ENCODE measurements around the gene PCDHA12.

PCDHA12 gene

GRCh38 chr5:140855772-140856674, 19.1 kb upstream of the PCDHA12 start, which contains the start of gene PCDHA10:
Gene PCDHA10, plus strand, starts transcription at chr5:140855897. Its CDS starts 152 bp downstream, at chr5:140856049.
- Histone ChIP-seq H3K36me3 (ENCODE audit: control insufficient read depth in 4 of 4, insufficient read depth in 4 of 4, low read length in 3 of 4) (no peaks in the 10 kb centered on the region), H3K4me3 (ENCODE audit: control insufficient read depth in 1 of 7, extremely low read depth in 1 of 7, insufficient read depth in 4 of 7, low read depth in 2 of 7, low read length in 6 of 7) (peak within 1 kb of the TSS in 1 of 7 experiments; percentile 6), H3K27ac (ENCODE audit: insufficient read depth in 1 of 2, low read depth in 1 of 2, low read length in 2 of 2, poor library complexity in 1 of 2, severe bottlenecking in 2 of 2) (no peak within 1 kb of the TSS), H3K4me1 (ENCODE audit: control extremely low read depth in 1 of 4, control insufficient read depth in 4 of 4, insufficient read depth in 4 of 4, low read length in 3 of 4) (no peaks in the 10 kb centered on the region), H3K27me3 (replicated peaks in 2 of 5; ENCODE audit: control insufficient read depth in 4 of 5, insufficient read depth in 5 of 5, low read length in 4 of 5) (peaks cover 0 to 18% (median 3%) of the 10 kb centered on the region in 5 experiments), H3K9me3 (ENCODE audit: control extremely low read depth in 1 of 5, control insufficient read depth in 4 of 5, insufficient read depth in 2 of 5, low read depth in 1 of 5, low read length in 4 of 5) (peaks cover 7 to 36% (median 27%) of the 10 kb centered on the region in 5 experiments)
- ChIA-PET CTCF (no interaction called here), POLR2A (no interaction called here)
- DNase-seq: peak in 2 of 3 donors; percentile 18 to 19
- 23% methylated on average over 18 of the region's 44 CpGs for WGBS (ENCODE audit: insufficient coverage)

GRCh38 chr5:140857177-140857986, 17.7 kb upstream of the PCDHA12 start:
- POLR2A ChIA-PET: no interaction called here

GRCh38 chr5:140857987-140858240, 17.2 kb upstream of the PCDHA12 start:
- ChIA-PET CTCF (no interaction called here), POLR2A (no interaction called here)
- Histone ChIP-seq H3K4me3 (ENCODE audit: control insufficient read depth in 1 of 7, extremely low read depth in 1 of 7, insufficient read depth in 4 of 7, low read depth in 2 of 7, low read length in 6 of 7) (no peak overlapping the region), H3K4me1 (ENCODE audit: control extremely low read depth in 1 of 4, control insufficient read depth in 4 of 4, insufficient read depth in 4 of 4, low read length in 3 of 4) (no peaks in the 10 kb centered on the region), H3K27me3 (replicated peaks in 2 of 5; ENCODE audit: control insufficient read depth in 4 of 5, insufficient read depth in 5 of 5, low read length in 4 of 5) (peaks cover 2 to 26% (median 7%) of the 10 kb centered on the region in 5 experiments), H3K36me3 (ENCODE audit: control insufficient read depth in 4 of 4, insufficient read depth in 4 of 4, low read length in 3 of 4) (no peaks in the 10 kb centered on the region), H3K27ac (ENCODE audit: insufficient read depth in 1 of 2, low read depth in 1 of 2, low read length in 2 of 2, poor library complexity in 1 of 2, severe bottlenecking in 2 of 2) (no peak overlapping the region), H3K9me3 (ENCODE audit: control extremely low read depth in 1 of 5, control insufficient read depth in 4 of 5, insufficient read depth in 2 of 5, low read depth in 1 of 5, low read length in 4 of 5) (peaks cover 7 to 50% (median 45%) of the 10 kb centered on the region in 5 experiments)
- 51% methylated on average over 22 of the region's 22 CpGs for WGBS (ENCODE audit: insufficient coverage)
- no peak for DNase-seq

More at GRCh38 chr5:140857177-140857986, 17.7 kb upstream of the PCDHA12 start:
- Histone ChIP-seq H3K9me3 (ENCODE audit: control extremely low read depth in 1 of 5, control insufficient read depth in 4 of 5, insufficient read depth in 2 of 5, low read depth in 1 of 5, low read length in 4 of 5) (peaks cover 7 to 45% (median 39%) of the 10 kb centered on the region in 5 experiments), H3K27ac (ENCODE audit: insufficient read depth in 1 of 2, low read depth in 1 of 2, low read length in 2 of 2, poor library complexity in 1 of 2, severe bottlenecking in 2 of 2) (no peak overlapping the region), H3K4me1 (ENCODE audit: control extremely low read depth in 1 of 4, control insufficient read depth in 4 of 4, insufficient read depth in 4 of 4, low read length in 3 of 4) (no peaks in the 10 kb centered on the region), H3K4me3 (ENCODE audit: control insufficient read depth in 1 of 7, extremely low read depth in 1 of 7, insufficient read depth in 4 of 7, low read depth in 2 of 7, low read length in 6 of 7) (no peak overlapping the region), H3K36me3 (ENCODE audit: control insufficient read depth in 4 of 4, insufficient read depth in 4 of 4, low read length in 3 of 4) (no peaks in the 10 kb centered on the region), H3K27me3 (replicated peaks in 2 of 5; ENCODE audit: control insufficient read depth in 4 of 5, insufficient read depth in 5 of 5, low read length in 4 of 5) (peaks cover 2 to 21% (median 3%) of the 10 kb centered on the region in 5 experiments)
- no peak for DNase-seq
- WGBS (ENCODE audit: insufficient coverage): 49% methylated on average over 84 of the region's 94 CpGs
- CTCF ChIA-PET: no interaction called here

GRCh38 chr5:140862441-140863295, 12.4 kb upstream of the PCDHA12 start:
- DNase-seq: no peak
- POLR2A ChIA-PET: no interaction called here

GRCh38 chr5:140868721-140869554, 6.2 kb upstream of the PCDHA12 start, which contains the start of gene PCDHA11:
Gene PCDHA11, plus strand, starts transcription at chr5:140868957. Its CDS starts 147 bp downstream, at chr5:140869104.
- Histone ChIP-seq H3K9me3 (ENCODE audit: control extremely low read depth in 1 of 5, control insufficient read depth in 4 of 5, insufficient read depth in 2 of 5, low read depth in 1 of 5, low read length in 4 of 5) (peaks cover 8 to 31% (median 25%) of the 10 kb centered on the region in 5 experiments), H3K36me3 (ENCODE audit: control insufficient read depth in 4 of 4, insufficient read depth in 4 of 4, low read length in 3 of 4) (no peaks in the 10 kb centered on the region), H3K4me3 (ENCODE audit: control insufficient read depth in 1 of 7, extremely low read depth in 1 of 7, insufficient read depth in 4 of 7, low read depth in 2 of 7, low read length in 6 of 7) (no peak within 1 kb of the TSS), H3K4me1 (ENCODE audit: control extremely low read depth in 1 of 4, control insufficient read depth in 4 of 4, insufficient read depth in 4 of 4, low read length in 3 of 4) (no peaks in the 10 kb centered on the region), H3K27ac (ENCODE audit: insufficient read depth in 1 of 2, low read depth in 1 of 2, low read length in 2 of 2, poor library complexity in 1 of 2, severe bottlenecking in 2 of 2) (no peak within 1 kb of the TSS), H3K27me3 (replicated peaks in 2 of 5; ENCODE audit: control insufficient read depth in 4 of 5, insufficient read depth in 5 of 5, low read length in 4 of 5) (peaks cover 4 to 27% (median 8%) of the 10 kb centered on the region in 5 experiments)
- 18% methylated on average over 30 of the region's 41 CpGs for WGBS (ENCODE audit: insufficient coverage)
- CTCF ChIA-PET: no interaction called here
- POLR2A ChIA-PET: no interaction called here
- DNase-seq: peak in 2 of 3 donors; percentile 7 to 9

More at GRCh38 chr5:140862441-140863295, 12.4 kb upstream of the PCDHA12 start:
- no peak overlapping the region for H3K4me3 ChIP-seq (ENCODE audit: control insufficient read depth in 1 of 7, extremely low read depth in 1 of 7, insufficient read depth in 4 of 7, low read depth in 2 of 7, low read length in 6 of 7)
- no peaks in the 10 kb centered on the region for H3K4me1 ChIP-seq (ENCODE audit: control extremely low read depth in 1 of 4, control insufficient read depth in 4 of 4, insufficient read depth in 4 of 4, low read length in 3 of 4)
- no peak overlapping the region for H3K27ac ChIP-seq (ENCODE audit: insufficient read depth in 1 of 2, low read depth in 1 of 2, low read length in 2 of 2, poor library complexity in 1 of 2, severe bottlenecking in 2 of 2)
- H3K9me3 ChIP-seq (ENCODE audit: control extremely low read depth in 1 of 5, control insufficient read depth in 4 of 5, insufficient read depth in 2 of 5, low read depth in 1 of 5, low read length in 4 of 5): peaks cover 2 to 29% (median 28%) of the 10 kb centered on the region in 5 experiments
- peaks cover 0 to 16% (median 4%) of the 10 kb centered on the region in 5 experiments for H3K27me3 ChIP-seq (replicated peaks in 2 of 5; ENCODE audit: control insufficient read depth in 4 of 5, insufficient read depth in 5 of 5, low read length in 4 of 5)
- CTCF ChIA-PET: no interaction called here
- H3K36me3 ChIP-seq (ENCODE audit: control insufficient read depth in 4 of 4, insufficient read depth in 4 of 4, low read length in 3 of 4): no peaks in the 10 kb centered on the region
- 41% methylated on average over 75 of the region's 76 CpGs for WGBS (ENCODE audit: insufficient coverage)

- 48% methylated on average over 5 of the region's 5 CpGs for WGBS (ENCODE audit: insufficient coverage)
- POLR2A ChIA-PET: no interaction called here
- Histone ChIP-seq H3K9me3 (ENCODE audit: control extremely low read depth in 1 of 5, control insufficient read depth in 4 of 5, insufficient read depth in 2 of 5, low read depth in 1 of 5, low read length in 4 of 5) (peaks cover 8 to 35% (median 25%) of the 10 kb centered on the region in 5 experiments), H3K4me1 (ENCODE audit: control extremely low read depth in 1 of 4, control insufficient read depth in 4 of 4, insufficient read depth in 4 of 4, low read length in 3 of 4) (no peaks in the 10 kb centered on the region), H3K27ac (ENCODE audit: insufficient read depth in 1 of 2, low read depth in 1 of 2, low read length in 2 of 2, poor library complexity in 1 of 2, severe bottlenecking in 2 of 2) (no peak overlapping the region), H3K36me3 (ENCODE audit: control insufficient read depth in 4 of 4, insufficient read depth in 4 of 4, low read length in 3 of 4) (no peaks in the 10 kb centered on the region), H3K27me3 (replicated peaks in 2 of 5; ENCODE audit: control insufficient read depth in 4 of 5, insufficient read depth in 5 of 5, low read length in 4 of 5) (peaks cover 5 to 27% (median 8%) of the 10 kb centered on the region in 5 experiments), H3K4me3 (ENCODE audit: control insufficient read depth in 1 of 7, extremely low read depth in 1 of 7, insufficient read depth in 4 of 7, low read depth in 2 of 7, low read length in 6 of 7) (no peak overlapping the region)
- peak in 1 of 3 donors; percentile 9 for DNase-seq
- CTCF ChIA-PET: no interaction called here
These were observed 5.6 kb upstream of the PCDHA12 start for GRCh38 chr5:140869555-140869886.
